Testis (tissue), 3 donors: Measurements from ENCODE around the gene CCDC83. TPM values are rescaled to one million over a fixed set of nuclear protein-coding genes. Genes with fewer than 3 reads are reported as not detected.
"Not testable (repeated sequence)": the region's sequence is repeated elsewhere in the genome, so short reads cannot be mapped to it uniquely, and the experiment has no call there.

Experiments
- DNase-seq: peaks from one replicate; pipeline ENCODE4 v3.0.0-alpha.2; 2019
- H3K27ac ChIP-seq, 2 donors: fragments of 200-600 bp; sonication (generic); one replicate each; pipeline ENCODE4 v1.5.1; 2019
- H3K27me3 ChIP-seq: fragments of 200-600 bp; sonication (generic); one replicate; pipeline ENCODE4 v1.5.1; 2019
- H3K36me3 ChIP-seq: fragments of 200-600 bp; sonication (generic); one replicate; pipeline ENCODE4 v1.5.1; 2017; ENCODE audit warnings: low read depth; ENCODE audit errors: missing control alignments
- H3K4me1 ChIP-seq: fragments of 200-600 bp; sonication (generic); one replicate; pipeline ENCODE4 v1.5.1; 2019
- H3K4me3 ChIP-seq, 2 donors: fragments of 200-600 bp; sonication (generic); one replicate each; pipeline ENCODE4 v1.5.1; 2017 to 2019
- H3K9me3 ChIP-seq: fragments of 200-600 bp; sonication (generic); one replicate; pipeline ENCODE4 v1.5.1; 2017
- CTCF ChIP-seq, 3 experiments: fragments of 450-650 bp in 2 of 3; fragments of 200-600 bp in 1 of 3; sonication (generic) in 1 of 3; IDR thresholded peaks; one replicate each; pipeline ENCODE4 v1.5.1; 2016 to 2019; ENCODE audit warnings: antibody characterized with exemption in 3 of 3, mild to moderate bottlenecking in 2 of 3, moderate library complexity in 1 of 3
- POLR2A ChIP-seq: fragments of 450-650 bp; IDR thresholded peaks from one replicate; pipeline ENCODE4 v1.6.1; 2017; ENCODE audit warnings: antibody characterized with exemption, mild to moderate bottlenecking, moderate library complexity
- WGBS, 2 donors: methylation state at CpG; one replicate each; pipeline ENCODE4 v1.1.5; 2018; 5-methylcytosine and 5-hydroxymethylcytosine counted together
- intact Hi-C: fragments of 100-400 bp; cut with DNase I; formaldehyde crosslinking; loops from one replicate; pipeline ENCODE4 v1.15.1; 2023; ENCODE audit warnings: low total_unique reads
- polyA plus RNA-seq: library from polyadenylated mRNA; stranded (reverse); fragments of 350-450 nt; fragmentation: Illumina TruSeq; extraction: RNeasy Lipid Tissue Mini Kit (QIAGEN cat#74804); gene quantifications from one replicate; pipeline ENCODE4 v1.2.3, GENCODE V29; 2014; ENCODE audit warnings: low read depth, low replicate concordance; ENCODE audit not compliant: insufficient read depth
- total RNA-seq, 2 donors: library from RNA; depleted of rRNA; stranded (reverse); fragments of >200 nt; gene quantifications; one replicate each; pipeline ENCODE4 v1.2.3, GENCODE V29; 2016

The CCDC83 gene
- total and polyA plus RNA-seq, 3 donors from 2014 or later = 10.2 to 29.6 (median 22.6) TPM

GRCh38 chr11:85918910-85919794 is 64.0 kb downstream of the CCDC83 start:
- Histone ChIP-seq H3K36me3 (no peaks in the 10 kb centered on the region), H3K9me3 (no peaks in the 10 kb centered on the region), H3K4me3 (no peak overlapping the region), H3K27ac (no peak overlapping the region), H3K27me3 (no peaks in the 10 kb centered on the region), H3K4me1 (no peaks in the 10 kb centered on the region)
- 86 to 90% methylated on average over 4 of the region's 4 CpGs for WGBS, 2 donors
- no peak for DNase-seq
- intact Hi-C loops = no loop called here
- TF ChIP-seq CTCF (IDR thresholded peaks at IDR 0.05) (no peak), POLR2A (no peak)

GRCh38 chr11:85922367-85922766 is 67.2 kb downstream of the CCDC83 start:
- Histone ChIP-seq H3K9me3 (no peaks in the 10 kb centered on the region), H3K27ac (no peak overlapping the region), H3K36me3 (no peaks in the 10 kb centered on the region), H3K27me3 (no peaks in the 10 kb centered on the region), H3K4me3 (no peak overlapping the region), H3K4me1 (no peaks in the 10 kb centered on the region)
- intact Hi-C loops = no loop called here
- 94 to 100% methylated on average over 1 of the region's 1 CpG for WGBS, 2 donors
- TF ChIP-seq CTCF (IDR thresholded peaks at IDR 0.05) (no peak), POLR2A (no peak)
- no peak for DNase-seq

- Histone ChIP-seq H3K4me3 (no peak overlapping the region), H3K36me3 (no peaks in the 10 kb centered on the region), H3K4me1 (no peaks in the 10 kb centered on the region), H3K27ac (no peak overlapping the region), H3K9me3 (no peaks in the 10 kb centered on the region), H3K27me3 (no peaks in the 10 kb centered on the region)
- no peak for DNase-seq
- TF ChIP-seq POLR2A (no peak), CTCF (IDR thresholded peaks at IDR 0.05) (no peak)
- intact Hi-C loops = no loop called here
- 84 to 95% methylated on average over 1 of the region's 1 CpG for WGBS, 2 donors
These were observed 68.3 kb downstream of the CCDC83 start for GRCh38 chr11:85923455-85923854.

- H3K4me1 ChIP-seq, DNase-seq, H3K4me3 ChIP-seq, H3K27me3 ChIP-seq, H3K36me3 ChIP-seq, intact Hi-C loops, H3K9me3 ChIP-seq, H3K27ac ChIP-seq: not testable (repeated sequence)
- WGBS, 2 donors = 82 to 94% methylated on average over 2 of the region's 2 CpGs
These were observed 71.6 kb downstream of the CCDC83 start for GRCh38 chr11:85926653-85927214.

- Histone ChIP-seq H3K9me3 (no peaks in the 10 kb centered on the region), H3K27me3 (no peaks in the 10 kb centered on the region), H3K27ac (no peak overlapping the region), H3K4me3 (no peak overlapping the region), H3K4me1 (no peaks in the 10 kb centered on the region), H3K36me3 (no peaks in the 10 kb centered on the region)
- 84 to 88% methylated on average over 11 of the region's 11 CpGs for WGBS, 2 donors
- no peak for DNase-seq
- no peak for TF ChIP-seq CTCF (IDR thresholded peaks at IDR 0.05)
- no peak for TF ChIP-seq POLR2A
- intact Hi-C loops = no loop called here
These were observed 75.7 kb downstream of the CCDC83 start for GRCh38 chr11:85930879-85931366.
